ENCODE results near the gene PNO1. TPM values are rescaled to one million over a fixed set of nuclear protein-coding genes. Genes with fewer than 3 reads are reported as not detected.

Gene PNO1
- total RNA-seq, result 23.8 and 24.6 TPM in 2 replicates

DNA sequence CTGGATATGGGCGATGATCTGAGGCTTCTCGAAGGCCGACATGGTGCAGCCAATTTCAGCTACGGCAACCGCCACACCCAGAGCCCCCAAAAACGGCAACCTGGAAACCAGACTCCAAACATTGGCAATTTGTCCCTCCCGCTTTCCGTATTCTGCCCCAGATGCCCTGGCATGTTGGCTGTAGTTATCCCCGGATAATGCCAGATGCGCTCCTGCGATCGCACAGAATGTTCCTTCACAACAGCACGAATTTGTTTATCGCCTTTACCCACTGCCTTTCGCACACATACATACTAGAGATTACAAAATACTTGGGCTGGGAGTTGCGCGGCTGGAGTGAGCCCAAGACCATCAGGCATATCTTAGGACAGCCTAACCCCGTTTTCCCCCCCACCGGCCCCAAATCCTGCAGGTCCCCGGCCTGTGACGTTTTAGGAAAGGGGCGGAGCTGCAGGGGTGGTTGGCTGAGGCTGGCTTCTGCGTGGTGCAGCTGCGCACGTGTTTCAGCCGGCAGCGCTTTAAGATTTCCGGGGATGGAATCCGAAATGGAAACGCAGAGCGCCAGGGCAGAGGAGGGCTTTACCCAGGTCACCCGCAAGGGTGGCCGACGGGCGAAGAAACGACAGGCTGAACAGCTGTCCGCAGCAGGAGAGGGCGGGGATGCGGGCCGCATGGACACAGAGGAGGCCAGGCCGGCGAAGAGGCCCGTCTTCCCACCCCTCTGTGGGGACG, at the start of gene PNO1:
TSS of gene PNO1 (plus strand) at position 487 of the 732 bp plus-strand sequence. CDS start at position 534, 47 bp downstream.

Other genes starting within 250 kb of the PNO1 start
- 42.1 and 43.1 TPM in 2 replicates for gene C1D, start 94.9 kb upstream of the PNO1 start, total RNA-seq
- 59.2 and 70.7 TPM in 2 replicates for gene PPP3R1, start 94.6 kb downstream of the PNO1 start, total RNA-seq
- 67.6 and 77.0 TPM in 2 replicates for gene CNRIP1, start 162.1 kb downstream of the PNO1 start, total RNA-seq
- gene PLEK, start 207.4 kb downstream of the PNO1 start, total RNA-seq, result 0.13 and 0.22 TPM in 2 replicates